Dendritic cell treated with granulocyte-macrophage colony-stimulating factor and Interleukin-4, amounts not matched to agents 40 ng/mL and 50 ng/mL, for 4 days (primary cell): ENCODE measurements around the gene PTGR1.
A peak's percentile ranks its signal among the peaks of the same experiment; 100 is the strongest.

Experiments used
- H3K27ac Mint-ChIP-seq: one replicate; pipeline ENCODE4 v1.8.0; 2022; ENCODE audit warnings: mild to moderate bottlenecking, mixed read lengths
- H3K27me3 Mint-ChIP-seq: one replicate; pipeline ENCODE4 v1.8.0; 2022; ENCODE audit warnings: mild to moderate bottlenecking, mixed read lengths
- H3K36me3 Mint-ChIP-seq: one replicate; pipeline ENCODE4 v1.8.0; 2022; ENCODE audit warnings: low read depth, mixed read lengths
- H3K4me1 Mint-ChIP-seq: one replicate; pipeline ENCODE4 v1.8.0; 2022; ENCODE audit warnings: low read depth, mixed read lengths
- H3K4me3 Mint-ChIP-seq: one replicate; pipeline ENCODE4 v1.8.0; 2022; ENCODE audit warnings: mild to moderate bottlenecking, moderate library complexity, mixed read lengths
- H3K9me3 Mint-ChIP-seq: one replicate; pipeline ENCODE4 v1.8.0; 2022; ENCODE audit warnings: mixed read lengths
- intact Hi-C: fragments of 100-400 bp; cut with micrococcal nuclease; formaldehyde crosslinking; loops from one replicate; pipeline ENCODE4 v1.15.0; 2022

Gene PTGR1

DNA sequence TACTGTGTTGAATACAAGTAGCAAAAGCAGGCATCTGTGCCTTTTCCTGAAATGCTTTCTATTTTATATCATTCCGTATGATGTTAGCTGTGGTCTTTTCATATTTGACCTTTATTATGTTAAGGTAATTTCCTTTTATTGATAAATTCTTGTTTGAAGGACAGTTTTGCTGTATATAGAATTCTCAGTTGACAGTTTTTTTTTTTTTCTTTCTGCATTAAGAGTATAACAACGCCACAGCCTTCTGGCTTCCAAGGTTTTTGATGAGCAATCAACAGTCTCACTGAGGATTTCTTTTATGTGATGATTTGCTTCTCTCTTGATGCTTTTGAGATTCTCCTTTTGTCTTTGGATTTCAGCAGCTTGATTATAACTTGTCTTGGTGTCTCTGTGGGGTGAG is 50.8 kb downstream of the PTGR1 start:
- intact Hi-C loops, result no loop called here
- Mint-ChIP-seq H3K4me3 (no peak overlapping the region), H3K27ac (no peak overlapping the region), H3K9me3 (peaks cover 74% of the 10 kb centered on the region), H3K4me1 (no peaks in the 10 kb centered on the region), H3K27me3 (no peaks in the 10 kb centered on the region), H3K36me3 (no peaks in the 10 kb centered on the region)

DNA sequence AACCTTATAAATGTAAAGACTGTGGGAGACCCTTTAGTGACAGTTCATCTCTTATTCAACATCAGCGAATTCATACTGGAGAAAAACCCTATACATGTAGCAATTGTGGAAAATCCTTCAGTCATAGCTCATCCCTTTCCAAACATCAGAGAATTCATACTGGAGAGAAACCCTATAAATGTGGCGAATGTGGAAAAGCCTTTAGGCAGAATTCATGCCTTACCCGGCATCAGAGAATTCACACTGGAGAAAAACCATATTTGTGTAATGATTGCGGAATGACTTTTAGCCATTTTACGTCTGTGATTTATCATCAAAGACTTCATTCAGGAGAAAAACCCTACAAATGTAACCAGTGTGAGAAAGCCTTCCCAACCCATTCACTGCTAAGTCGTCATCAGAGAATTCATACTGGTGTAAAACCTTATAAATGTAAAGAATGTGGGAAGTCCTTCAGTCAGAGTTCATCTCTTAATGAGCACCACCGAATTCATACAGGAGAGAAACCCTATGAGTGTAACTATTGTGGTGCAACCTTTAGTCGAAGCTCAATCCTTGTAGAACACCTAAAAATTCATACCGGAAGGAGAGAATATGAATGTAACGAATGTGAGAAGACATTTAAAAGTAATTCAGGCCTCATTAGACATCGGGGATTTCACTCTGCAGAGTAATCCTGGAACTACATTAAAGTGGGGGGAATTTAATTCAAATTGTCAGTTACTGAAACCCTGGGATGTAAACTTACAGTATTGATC is 56.8 kb downstream of the PTGR1 start:
- Mint-ChIP-seq H3K4me3 (no peak overlapping the region), H3K9me3 (peaks cover 91% of the 10 kb centered on the region), H3K27me3 (no peaks in the 10 kb centered on the region), H3K36me3 (no peaks in the 10 kb centered on the region), H3K27ac (no peak overlapping the region), H3K4me1 (no peaks in the 10 kb centered on the region)
- intact Hi-C loops, result no loop called here

DNA sequence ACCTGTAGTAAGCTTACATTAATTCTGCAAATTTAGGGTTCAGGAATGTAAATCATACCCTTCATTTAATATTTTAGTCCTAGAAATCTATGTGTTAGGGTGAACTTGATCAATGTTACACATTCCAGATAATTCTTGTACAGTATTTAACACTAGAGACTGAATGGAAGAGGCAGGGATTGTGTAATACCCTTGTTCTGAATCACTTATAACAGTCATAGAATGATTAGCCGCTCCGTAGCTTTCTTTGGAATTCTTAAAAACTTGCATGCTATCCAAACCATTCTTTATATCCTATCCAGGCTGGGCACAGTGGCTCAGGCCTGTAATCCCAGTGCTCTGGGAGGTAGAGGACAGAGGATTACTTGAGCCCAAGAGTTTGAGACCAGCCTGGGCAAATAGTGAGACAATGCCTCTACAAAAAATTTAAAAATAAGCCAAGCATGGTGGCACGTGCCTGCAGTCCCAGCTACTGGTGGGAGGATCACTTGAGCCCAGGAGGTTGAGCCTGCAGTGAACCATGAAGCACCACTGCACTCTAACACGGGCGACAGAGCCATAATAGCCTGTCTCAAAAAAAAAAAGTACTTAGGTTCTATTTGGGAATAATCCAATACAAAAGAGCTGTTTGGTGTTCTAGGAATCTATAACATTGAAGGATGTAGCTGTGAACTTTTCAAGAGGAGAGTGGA is 66.2 kb downstream of the PTGR1 start:
- Mint-ChIP-seq H3K27me3 (no peaks in the 10 kb centered on the region), H3K4me1 (no peaks in the 10 kb centered on the region), H3K27ac (no peak overlapping the region), H3K9me3 (peaks cover 51% of the 10 kb centered on the region), H3K36me3 (no peaks in the 10 kb centered on the region), H3K4me3 (no peak overlapping the region)
- intact Hi-C loops, result no loop called here

DNA sequence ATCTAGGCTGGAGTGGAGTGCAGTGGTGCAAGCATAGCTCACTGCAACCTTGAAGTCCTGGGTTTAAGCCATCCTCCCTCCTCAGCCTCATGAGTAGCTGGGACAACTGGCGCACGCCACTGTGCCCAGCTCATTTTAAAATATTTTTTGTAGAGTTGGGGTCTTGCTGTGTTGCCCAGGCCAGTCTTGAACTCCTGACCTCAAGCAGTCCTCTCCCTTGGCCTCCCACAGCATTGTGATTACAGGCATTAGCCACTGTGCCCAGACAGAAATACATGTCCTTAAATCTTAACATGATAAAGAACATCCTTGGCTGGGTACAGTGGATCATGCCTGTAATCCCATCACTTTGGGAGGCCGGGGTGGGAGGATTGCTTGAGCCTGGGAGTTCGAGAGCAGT is 67.7 kb downstream of the PTGR1 start:
- no peak overlapping the region for H3K27ac Mint-ChIP-seq
- H3K9me3 Mint-ChIP-seq, result peaks cover 41% of the 10 kb centered on the region
- no peaks in the 10 kb centered on the region for H3K36me3 Mint-ChIP-seq
- H3K4me3 Mint-ChIP-seq, result no peak overlapping the region
- peaks cover 8% of the 10 kb centered on the region for H3K27me3 Mint-ChIP-seq
- intact Hi-C loops, result no loop called here
- no peaks in the 10 kb centered on the region for H3K4me1 Mint-ChIP-seq

DNA sequence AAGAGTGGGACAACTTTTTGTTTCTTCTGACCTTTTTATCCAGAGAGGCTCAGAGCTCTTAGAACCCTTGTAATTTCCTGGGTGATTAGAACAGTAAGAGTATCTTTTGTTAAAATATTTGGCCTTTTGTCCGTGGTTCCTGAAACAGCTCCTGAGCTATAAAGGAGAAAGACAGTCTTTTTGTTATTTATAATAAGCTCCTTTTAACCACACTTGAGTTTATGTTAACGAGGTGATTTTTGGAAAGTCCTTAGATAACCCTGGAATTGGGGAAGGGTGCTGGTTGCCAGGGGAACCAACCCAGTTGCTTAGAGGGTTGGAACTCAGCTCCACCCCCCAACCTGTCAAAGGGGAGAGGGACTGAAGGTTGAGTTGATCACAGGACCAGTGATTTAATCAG is 69.7 kb downstream of the PTGR1 start:
- Mint-ChIP-seq H3K9me3 (peaks cover 28% of the 10 kb centered on the region), H3K27ac (no peak overlapping the region), H3K27me3 (peaks cover 27% of the 10 kb centered on the region), H3K36me3 (no peaks in the 10 kb centered on the region), H3K4me3 (no peak overlapping the region), H3K4me1 (peaks cover 9% of the 10 kb centered on the region)
- intact Hi-C loops, result no loop called here

DNA sequence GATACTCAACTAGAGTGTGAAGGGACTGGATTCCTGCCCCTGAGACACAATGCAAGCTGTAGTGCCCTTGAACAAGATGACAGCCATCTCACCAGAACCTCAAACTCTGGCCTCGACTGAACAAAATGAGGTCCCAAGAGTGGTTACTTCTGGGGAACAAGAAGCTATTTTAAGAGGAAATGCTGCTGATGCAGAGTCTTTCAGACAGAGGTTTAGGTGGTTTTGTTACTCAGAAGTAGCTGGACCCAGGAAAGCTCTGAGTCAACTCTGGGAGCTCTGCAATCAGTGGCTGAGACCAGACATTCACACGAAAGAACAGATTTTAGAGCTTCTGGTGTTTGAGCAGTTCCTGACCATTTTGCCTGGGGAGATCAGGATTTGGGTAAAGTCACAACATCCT is 72.1 kb downstream of the PTGR1 start:
- no peak overlapping the region for H3K27ac Mint-ChIP-seq
- intact Hi-C loops, result no loop called here
- no peak overlapping the region for H3K4me3 Mint-ChIP-seq
- H3K4me1 Mint-ChIP-seq, result peaks cover 9% of the 10 kb centered on the region
- no peaks in the 10 kb centered on the region for H3K36me3 Mint-ChIP-seq
- H3K9me3 Mint-ChIP-seq, result peaks cover 7% of the 10 kb centered on the region
- H3K27me3 Mint-ChIP-seq, result peaks cover 41% of the 10 kb centered on the region

DNA sequence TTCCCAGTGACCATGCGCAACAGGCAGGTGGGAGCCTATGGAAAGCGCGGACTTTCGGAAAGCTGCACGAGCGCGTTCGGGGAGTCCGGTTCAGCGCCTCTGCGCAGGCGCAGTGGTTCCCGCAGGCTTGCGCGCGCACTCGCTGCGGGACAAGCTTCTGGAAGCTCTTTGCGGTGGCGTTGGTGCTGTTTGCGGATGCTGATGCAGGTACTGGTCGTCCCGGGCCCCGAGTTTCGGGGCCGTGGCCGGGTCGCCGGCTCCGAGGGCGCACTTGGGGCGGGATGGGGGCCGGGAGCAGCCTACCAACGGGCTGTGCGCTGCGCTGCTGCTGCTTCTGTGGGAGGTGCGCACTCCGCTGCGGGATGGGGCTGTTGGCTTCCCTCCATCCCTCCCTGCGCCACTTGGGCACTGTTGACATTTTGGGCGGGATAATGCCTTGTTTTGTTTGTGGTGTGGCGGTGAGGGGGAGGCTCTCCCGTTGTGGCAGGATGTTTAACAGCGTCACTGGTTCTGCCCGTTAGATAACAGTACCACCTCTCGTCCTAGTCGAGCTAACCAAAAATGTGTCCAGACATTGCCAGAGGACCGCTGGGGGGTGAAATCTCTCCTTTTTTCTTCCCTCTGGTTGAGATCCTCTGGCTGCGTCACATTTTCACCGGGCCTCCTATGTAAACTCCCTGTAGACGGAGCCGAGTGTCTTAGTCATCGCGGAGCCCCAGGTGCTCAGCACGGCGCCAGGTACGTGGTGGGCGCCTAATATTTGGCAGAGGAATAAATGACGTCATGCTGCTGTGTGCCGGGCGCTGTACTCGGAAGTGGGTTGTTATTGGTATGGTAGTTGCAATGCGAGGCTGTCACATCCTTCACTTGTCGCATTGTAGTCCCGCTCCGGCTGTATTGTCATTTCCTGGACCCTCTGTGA is 74.1 kb downstream of the PTGR1 start, which contains the start of gene ZNF483:
TSS of gene ZNF483 (plus strand) at position 124 of the 922 bp plus-strand sequence. CDS start 2,217 bp downstream, outside the sequence.
- Mint-ChIP-seq H3K4me3 (peak within 1 kb of the TSS; percentile 49), H3K9me3 (no peaks in the 10 kb centered on the region), H3K27ac (no peak within 1 kb of the TSS), H3K27me3 (peaks cover 41% of the 10 kb centered on the region), H3K4me1 (peaks cover 9% of the 10 kb centered on the region), H3K36me3 (no peaks in the 10 kb centered on the region)
- intact Hi-C loops, result no loop called here

DNA sequence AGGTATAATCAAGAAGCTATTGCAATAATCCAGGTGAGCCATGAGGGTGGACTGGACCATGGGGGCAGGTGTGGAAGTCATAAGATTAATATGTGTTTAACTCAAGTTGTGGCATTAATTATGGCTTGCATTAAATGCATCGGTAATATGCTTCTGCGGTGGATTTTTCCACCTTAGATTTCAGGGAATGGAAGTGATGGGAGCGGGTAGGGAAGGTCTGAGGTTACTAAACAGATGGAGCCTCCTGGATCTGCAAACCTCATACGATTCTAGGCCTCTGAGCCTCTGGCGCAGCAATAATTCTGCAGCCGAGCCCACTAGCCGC is 74.8 kb downstream of the PTGR1 start:
- Mint-ChIP-seq H3K4me3 (peak overlapping the region; percentile 49), H3K36me3 (no peaks in the 10 kb centered on the region), H3K4me1 (peaks cover 9% of the 10 kb centered on the region), H3K27me3 (peaks cover 41% of the 10 kb centered on the region), H3K27ac (no peak overlapping the region), H3K9me3 (no peaks in the 10 kb centered on the region)
- intact Hi-C loops, result no loop called here

DNA sequence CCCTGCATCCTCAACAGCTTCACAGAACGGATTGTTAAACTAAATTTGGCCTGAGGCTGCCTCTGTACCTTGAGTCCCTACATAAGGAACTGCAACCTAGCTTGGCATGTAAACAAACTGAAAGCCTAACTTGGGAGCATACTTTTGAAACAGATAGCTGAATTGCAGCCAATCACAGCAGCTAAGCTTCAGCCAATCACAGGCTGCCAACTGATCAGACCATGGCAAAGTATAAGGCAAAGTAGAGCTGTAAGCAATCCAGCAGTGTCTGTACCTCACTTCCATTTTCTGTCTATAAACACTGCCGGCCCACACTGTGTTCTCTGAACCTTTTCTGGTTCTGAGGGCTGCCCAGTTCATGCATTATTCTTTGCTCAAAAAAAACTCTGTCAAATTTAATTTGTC is 83.4 kb downstream of the PTGR1 start:
- Mint-ChIP-seq H3K36me3 (no peaks in the 10 kb centered on the region), H3K9me3 (peaks cover 13% of the 10 kb centered on the region), H3K4me3 (no peak overlapping the region), H3K27ac (no peak overlapping the region), H3K27me3 (peaks cover 5% of the 10 kb centered on the region), H3K4me1 (no peaks in the 10 kb centered on the region)
- intact Hi-C loops, result no loop called here

DNA sequence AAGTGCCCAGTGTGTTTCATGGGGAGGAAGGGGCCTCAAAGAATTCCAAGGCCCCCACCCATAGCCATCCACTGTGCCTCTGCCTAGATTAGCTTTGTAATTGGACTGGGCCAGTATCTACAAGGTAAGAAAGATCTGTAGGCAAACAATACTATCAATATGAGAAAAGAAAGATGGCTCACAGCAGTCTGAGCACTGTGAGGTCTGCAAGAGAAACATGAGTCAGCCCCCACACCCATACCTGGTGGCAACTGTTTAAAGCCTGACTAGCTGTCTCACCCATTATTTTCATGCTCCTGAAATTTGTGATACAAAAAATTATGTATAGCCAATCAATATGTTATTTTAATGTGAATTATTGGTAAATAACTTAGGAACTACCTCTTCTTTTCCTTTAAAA is 84.5 kb downstream of the PTGR1 start:
- H3K4me1 Mint-ChIP-seq, result no peaks in the 10 kb centered on the region
- H3K27ac Mint-ChIP-seq, result no peak overlapping the region
- intact Hi-C loops, result no loop called here
- H3K36me3 Mint-ChIP-seq, result no peaks in the 10 kb centered on the region
- H3K27me3 Mint-ChIP-seq, result peaks cover 5% of the 10 kb centered on the region
- peaks cover 24% of the 10 kb centered on the region for H3K9me3 Mint-ChIP-seq
- no peak overlapping the region for H3K4me3 Mint-ChIP-seq
